ENCODE data around the gene NCBP3.

- no peak for TF ChIP-seq GATA3 (IDR thresholded peaks at IDR 0.05; ENCODE audit: low read depth, low read length)
- no peak for TF ChIP-seq GATA2 (IDR thresholded peaks at IDR 0.05; ENCODE audit: low read depth, low read length)
Measured at GRCh38 chr17:3762922-3763776, 82.9 kb downstream of the NCBP3 start.
